Measurements from ENCODE around the gene ACTL10.

DNA sequence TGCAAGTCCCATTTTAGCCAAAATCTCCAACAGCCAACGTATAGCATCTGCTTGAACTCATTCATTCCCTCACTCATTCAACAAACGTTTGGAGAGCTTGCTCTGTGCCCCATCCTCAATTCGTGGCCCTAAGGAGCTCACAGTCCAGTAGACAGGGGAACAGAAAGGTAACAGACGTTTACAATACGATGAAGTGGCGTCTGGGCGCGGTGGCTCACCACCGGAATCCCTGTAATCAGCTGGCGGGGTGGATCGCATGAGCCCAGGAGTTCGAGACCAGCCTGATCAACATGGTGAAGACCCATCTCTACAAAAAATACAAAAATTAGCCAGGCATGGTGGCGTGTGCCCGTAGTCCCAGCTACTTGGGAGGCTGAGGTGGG, 20.2 kb downstream of the ACTL10 start:
- TF ChIP-seq, protein P1, sequence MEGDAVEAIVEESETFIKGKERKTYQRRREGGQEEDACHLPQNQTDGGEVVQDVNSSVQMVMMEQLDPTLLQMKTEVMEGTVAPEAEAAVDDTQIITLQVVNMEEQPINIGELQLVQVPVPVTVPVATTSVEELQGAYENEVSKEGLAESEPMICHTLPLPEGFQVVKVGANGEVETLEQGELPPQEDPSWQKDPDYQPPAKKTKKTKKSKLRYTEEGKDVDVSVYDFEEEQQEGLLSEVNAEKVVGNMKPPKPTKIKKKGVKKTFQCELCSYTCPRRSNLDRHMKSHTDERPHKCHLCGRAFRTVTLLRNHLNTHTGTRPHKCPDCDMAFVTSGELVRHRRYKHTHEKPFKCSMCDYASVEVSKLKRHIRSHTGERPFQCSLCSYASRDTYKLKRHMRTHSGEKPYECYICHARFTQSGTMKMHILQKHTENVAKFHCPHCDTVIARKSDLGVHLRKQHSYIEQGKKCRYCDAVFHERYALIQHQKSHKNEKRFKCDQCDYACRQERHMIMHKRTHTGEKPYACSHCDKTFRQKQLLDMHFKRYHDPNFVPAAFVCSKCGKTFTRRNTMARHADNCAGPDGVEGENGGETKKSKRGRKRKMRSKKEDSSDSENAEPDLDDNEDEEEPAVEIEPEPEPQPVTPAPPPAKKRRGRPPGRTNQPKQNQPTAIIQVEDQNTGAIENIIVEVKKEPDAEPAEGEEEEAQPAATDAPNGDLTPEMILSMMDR (IDR thresholded peaks at IDR 0.05), result no peak
- no peak for TF ChIP-seq POLR2A (IDR thresholded peaks at IDR 0.05)
